Measurements from ENCODE around the gene TAGLN3.

Gene TAGLN3

GRCh38 chr3:111971533-111972130, 27.1 kb upstream of the TAGLN3 start:
- no peak for TF ChIP-seq ESRRG (CRISPR knock-in tag; IDR thresholded peaks at IDR 0.05)
- TF ChIP-seq CREB5 (CRISPR knock-in tag; IDR thresholded peaks at IDR 0.05; ENCODE audit: low read depth) = no peak
- no peak for TF ChIP-seq RARB (CRISPR knock-in tag; IDR thresholded peaks at IDR 0.05)
- TF ChIP-seq ISL1 (CRISPR knock-in tag; IDR thresholded peaks at IDR 0.05) = no peak
- no peak for TF ChIP-seq ZNF70 (CRISPR knock-in tag; IDR thresholded peaks at IDR 0.05)
- no peak for TF ChIP-seq BACH2 (CRISPR knock-in tag; IDR thresholded peaks at IDR 0.05; ENCODE audit: borderline replicate concordance)
- no peak for TF ChIP-seq TCF4 (CRISPR knock-in tag; IDR thresholded peaks at IDR 0.05; ENCODE audit: borderline replicate concordance)
- no peak for TF ChIP-seq ZFP3 (CRISPR knock-in tag; IDR thresholded peaks at IDR 0.05)
- TF ChIP-seq ZFP30 (CRISPR knock-in tag; IDR thresholded peaks at IDR 0.05) = no peak
- TF ChIP-seq ZNF8 (CRISPR knock-in tag; IDR thresholded peaks at IDR 0.05) = no peak
- no peak for TF ChIP-seq PATZ1 (CRISPR knock-in tag; IDR thresholded peaks at IDR 0.05; ENCODE audit: borderline replicate concordance)
- TF ChIP-seq ZC3H10 (CRISPR knock-in tag; IDR thresholded peaks at IDR 0.05) = no peak
- TF ChIP-seq PPARA (CRISPR knock-in tag; IDR thresholded peaks at IDR 0.05; ENCODE audit: borderline replicate concordance) = no peak
- no peak for TF ChIP-seq GLIS3 (CRISPR knock-in tag; IDR thresholded peaks at IDR 0.05)
- TF ChIP-seq CSDC2 (CRISPR knock-in tag; IDR thresholded peaks at IDR 0.05) = no peak
- TF ChIP-seq ZNF565 (CRISPR knock-in tag; conservative IDR thresholded peaks at IDR 0.05; ENCODE audit: low read depth) = no peak
- ATAC-seq = no peak

- no peak for ATAC-seq
Observed at GRCh38 chr3:111972891-111973290, 25.8 kb upstream of the TAGLN3 start.

GRCh38 chr3:111975131-111975530, 23.6 kb upstream of the TAGLN3 start:
- TF ChIP-seq ISL1 (CRISPR knock-in tag; IDR thresholded peaks at IDR 0.05) = no peak
- no peak for TF ChIP-seq ARNTL (CRISPR knock-in tag; IDR thresholded peaks at IDR 0.05; ENCODE audit: borderline replicate concordance, low read depth)
- TF ChIP-seq SNAI2 (CRISPR knock-in tag; IDR thresholded peaks at IDR 0.05) = no peak
- TF ChIP-seq GLIS3 (CRISPR knock-in tag; IDR thresholded peaks at IDR 0.05) = no peak
- TF ChIP-seq TSHZ2 (CRISPR knock-in tag; IDR thresholded peaks at IDR 0.05) = no peak
- no peak for TF ChIP-seq ZNF8 (CRISPR knock-in tag; IDR thresholded peaks at IDR 0.05)
- no peak for TF ChIP-seq ZNF70 (CRISPR knock-in tag; IDR thresholded peaks at IDR 0.05)
- no peak for TF ChIP-seq ZFP30 (CRISPR knock-in tag; IDR thresholded peaks at IDR 0.05)
- TF ChIP-seq BACH2 (CRISPR knock-in tag; IDR thresholded peaks at IDR 0.05; ENCODE audit: borderline replicate concordance) = no peak
- TF ChIP-seq CREB5 (CRISPR knock-in tag; IDR thresholded peaks at IDR 0.05; ENCODE audit: low read depth) = no peak
- no peak for TF ChIP-seq TCF4 (CRISPR knock-in tag; IDR thresholded peaks at IDR 0.05; ENCODE audit: borderline replicate concordance)
- TF ChIP-seq PPARA (CRISPR knock-in tag; IDR thresholded peaks at IDR 0.05; ENCODE audit: borderline replicate concordance) = no peak
- no peak for TF ChIP-seq TOX (CRISPR knock-in tag; IDR thresholded peaks at IDR 0.05; ENCODE audit: borderline replicate concordance)
- TF ChIP-seq POU6F1 (CRISPR knock-in tag; IDR thresholded peaks at IDR 0.05; ENCODE audit: borderline replicate concordance, low read depth) = no peak
- no peak for TF ChIP-seq ZC3H10 (CRISPR knock-in tag; IDR thresholded peaks at IDR 0.05)
- ATAC-seq = no peak

More at GRCh38 chr3:111972891-111973290, 25.8 kb upstream of the TAGLN3 start:
- no peak for TF ChIP-seq ZC3H10 (CRISPR knock-in tag; IDR thresholded peaks at IDR 0.05)
- no peak for TF ChIP-seq ISL1 (CRISPR knock-in tag; IDR thresholded peaks at IDR 0.05)
- TF ChIP-seq BACH2 (CRISPR knock-in tag; IDR thresholded peaks at IDR 0.05; ENCODE audit: borderline replicate concordance) = no peak
- no peak for TF ChIP-seq POU6F1 (CRISPR knock-in tag; IDR thresholded peaks at IDR 0.05; ENCODE audit: borderline replicate concordance, low read depth)
- TF ChIP-seq ZNF70 (CRISPR knock-in tag; IDR thresholded peaks at IDR 0.05) = no peak
- no peak for TF ChIP-seq CSDC2 (CRISPR knock-in tag; IDR thresholded peaks at IDR 0.05)
- TF ChIP-seq TCF4 (CRISPR knock-in tag; IDR thresholded peaks at IDR 0.05; ENCODE audit: borderline replicate concordance) = no peak
- no peak for TF ChIP-seq SNAI2 (CRISPR knock-in tag; IDR thresholded peaks at IDR 0.05)
- no peak for TF ChIP-seq ZFP30 (CRISPR knock-in tag; IDR thresholded peaks at IDR 0.05)
- no peak for TF ChIP-seq ZFP3 (CRISPR knock-in tag; IDR thresholded peaks at IDR 0.05)

Data from SK-N-SH treated with all-trans-retinoic acid at 6 μM for 48 hours (cell line).